HepG2 (cell line): ENCODE data around the gene ZBTB21. TPM values are rescaled to one million over a fixed set of nuclear protein-coding genes. Genes with fewer than 3 reads are reported as not detected.

Experiments used
- BHLHE40 ChIP-seq: IDR thresholded peaks from 2 replicates; pipeline ENCODE4 v1.6.1; 2011; ENCODE audit warnings: low read length, improper control_type of control experiment
- CEBPB ChIP-seq: IDR thresholded peaks from 2 replicates; pipeline ENCODE4 v1.6.1; 2011; ENCODE audit warnings: low read depth, low read length, improper control_type of control experiment, borderline replicate concordance
- CTCF ChIP-seq: sonication (generic); formaldehyde crosslinking; IDR thresholded peaks from 2 replicates; pipeline ENCODE4 v1.5.0; 2020; ENCODE audit warnings: mild to moderate bottlenecking, missing genetic modification reagents, moderate library complexity
- DDIT3 ChIP-seq: sonication (generic); formaldehyde crosslinking; IDR thresholded peaks from 2 replicates; pipeline ENCODE4 v1.4.0; 2020; ENCODE audit warnings: mild to moderate bottlenecking, missing genetic modification reagents
- EHMT2 ChIP-seq: fragments of 200-600 bp; sonication (generic); IDR thresholded peaks from 2 replicates; pipeline ENCODE4 v1.7.0; 2017; ENCODE audit warnings: antibody characterized with exemption, low read depth, low read length, borderline replicate concordance
- HNRNPL ChIP-seq: fragments of 200-400 bp; formaldehyde crosslinking; IDR thresholded peaks from 2 replicates; pipeline ENCODE4 v1.6.1; 2017; ENCODE audit warnings: mild to moderate bottlenecking, low read depth, low read length
- MTA3 ChIP-seq: sonication (generic); formaldehyde crosslinking; IDR thresholded peaks from 2 replicates; pipeline ENCODE4 v1.4.0; 2020; ENCODE audit warnings: missing genetic modification reagents
- SALL2 ChIP-seq: sonication (generic); formaldehyde crosslinking; IDR thresholded peaks from 2 replicates; pipeline ENCODE4 v1.8.1; 2023; ENCODE audit warnings: mild to moderate bottlenecking, missing genetic modification reagents, inconsistent platforms
- TAF15 ChIP-seq: fragments of 200-400 bp; formaldehyde crosslinking; IDR thresholded peaks from one replicate; pipeline ENCODE4 v1.6.1; 2018; ENCODE audit warnings: mild to moderate bottlenecking, low read depth, low read length; ENCODE audit not compliant: poor library complexity, severe bottlenecking
- THRA ChIP-seq: sonication (generic); formaldehyde crosslinking; IDR thresholded peaks from 2 replicates; pipeline ENCODE4 v1.4.0; 2020; ENCODE audit warnings: missing genetic modification reagents, borderline replicate concordance
- TMF1 ChIP-seq: sonication (generic); formaldehyde crosslinking; IDR thresholded peaks from 2 replicates; pipeline ENCODE4 v1.8.1; 2022; ENCODE audit warnings: low read depth, missing genetic modification reagents
- ZBTB8A ChIP-seq: sonication (generic); formaldehyde crosslinking; IDR thresholded peaks from 2 replicates; pipeline ENCODE4 v1.4.0; 2020; ENCODE audit warnings: mild to moderate bottlenecking, low read depth, missing genetic modification reagents, borderline replicate concordance
- ZNF225 ChIP-seq: sonication (generic); formaldehyde crosslinking; IDR thresholded peaks from 2 replicates; pipeline ENCODE4 v1.4.0; 2020; ENCODE audit warnings: mild to moderate bottlenecking, missing genetic modification reagents
- ZNF251 ChIP-seq: sonication (generic); formaldehyde crosslinking; IDR thresholded peaks from 2 replicates; pipeline ENCODE4 v1.9.0; 2021; ENCODE audit warnings: mild to moderate bottlenecking, missing genetic modification reagents
- ZNF292 ChIP-seq: sonication (generic); formaldehyde crosslinking; IDR thresholded peaks from 2 replicates; pipeline ENCODE4 v1.8.1; 2022; ENCODE audit warnings: mild to moderate bottlenecking, low read depth, missing genetic modification reagents, borderline replicate concordance
- ZSCAN31 ChIP-seq: sonication (generic); formaldehyde crosslinking; IDR thresholded peaks from 2 replicates; pipeline ENCODE4 v1.5.0; 2020; ENCODE audit warnings: low read depth, mild to moderate bottlenecking, missing genetic modification reagents
- polyA plus RNA-seq, 8 experiments: library from polyadenylated mRNA; depleted of rRNA in 3 of 8; stranded (reverse) in 7 of 8; unstranded in 1 of 8; fragments of >200 nt; fragmentation: Illumina TruSeq in 4 of 8; extraction: Trizol in 4 of 8; gene quantifications; 2 replicates each; pipeline versions ENCODE4 v1.2.1 to v1.2.3, GENCODE V29; 2011 to 2016; ENCODE audit warnings: low read depth in 4 of 8, missing spikeins in 1 of 8, mixed read lengths in 1 of 8; ENCODE audit not compliant: insufficient read depth in 1 of 8
- total RNA-seq, 5 experiments: library from RNA; depleted of rRNA; stranded (reverse); fragments of >200 nt; fragmentation: Illumina TruSeq; extraction: Trizol; gene quantifications; 2 replicates each; pipeline ENCODE4 v1.2.3, GENCODE V29; 2016; ENCODE audit warnings: low read depth in 1 of 5
- TF ChIP-seq, protein P1 (sequence below): fragments of 450-650 bp; IDR thresholded peaks from 2 replicates; pipeline ENCODE4 v1.6.1; 2017
- TF ChIP-seq, protein P2 (sequence below): sonication (generic); formaldehyde crosslinking; IDR thresholded peaks from 2 replicates; pipeline ENCODE4 v1.4.0; 2020; ENCODE audit warnings: missing genetic modification reagents, borderline replicate concordance
- TF ChIP-seq, protein P3 (sequence below): sonication (generic); formaldehyde crosslinking; conservative IDR thresholded peaks from 2 replicates; pipeline ENCODE4 v1.8.0; 2022; ENCODE audit warnings: mild to moderate bottlenecking, moderate library complexity, missing genetic modification reagents

The ZBTB21 gene
- total and polyA plus RNA-seq, 2 of the 13 experiments (the other 11 are each of a cell fraction or from before 2014, with no cell fraction given) = 4.5 to 6.1 TPM

DNA sequence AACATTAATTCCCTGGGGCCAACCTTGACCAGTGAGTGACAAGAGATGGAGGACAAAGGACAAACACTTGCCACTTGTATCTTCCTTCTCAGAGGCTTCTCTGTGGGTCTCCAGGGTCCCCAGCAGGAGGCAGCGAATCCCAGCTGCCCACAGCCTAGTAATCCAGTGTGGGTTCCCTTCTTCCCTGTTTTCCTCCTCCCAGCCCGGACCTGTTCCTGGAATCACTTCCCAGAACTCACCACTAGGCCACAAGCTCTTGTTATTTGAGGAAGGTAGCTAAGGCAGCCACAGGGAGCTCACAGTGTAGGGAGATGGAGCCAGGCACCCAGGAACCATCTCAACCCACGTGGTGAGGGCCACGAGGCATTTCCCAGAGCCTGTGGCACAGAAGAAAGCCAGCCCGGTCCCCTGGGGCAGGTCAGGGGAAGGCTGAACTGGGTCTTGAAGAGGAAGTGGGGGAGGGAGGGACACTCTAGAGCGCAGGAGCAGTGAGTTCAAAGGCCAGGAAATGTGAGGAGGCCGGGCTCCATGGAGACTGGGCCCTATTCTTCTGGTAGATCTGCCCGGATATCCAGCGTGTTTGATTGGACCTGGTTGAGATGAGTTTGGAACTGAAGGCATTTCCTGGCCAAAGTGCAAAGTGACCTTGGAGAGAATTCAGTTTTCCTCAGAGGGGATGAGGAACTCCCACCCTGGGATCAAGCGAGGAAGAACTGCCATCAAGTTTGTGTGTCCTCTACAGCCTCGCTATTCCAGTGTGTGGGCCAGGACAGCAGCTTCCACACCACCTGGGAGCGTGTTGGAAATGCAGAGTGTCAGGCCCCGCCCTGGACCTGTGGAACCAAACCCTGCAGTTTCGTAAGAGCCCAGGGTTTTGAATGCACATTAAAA, 36.1 kb downstream of the ZBTB21 start (continued):
- TF ChIP-seq EHMT2 = peak; percentile 73; the same call in 1 of the 2 replicates
- TF ChIP-seq, protein P1, sequence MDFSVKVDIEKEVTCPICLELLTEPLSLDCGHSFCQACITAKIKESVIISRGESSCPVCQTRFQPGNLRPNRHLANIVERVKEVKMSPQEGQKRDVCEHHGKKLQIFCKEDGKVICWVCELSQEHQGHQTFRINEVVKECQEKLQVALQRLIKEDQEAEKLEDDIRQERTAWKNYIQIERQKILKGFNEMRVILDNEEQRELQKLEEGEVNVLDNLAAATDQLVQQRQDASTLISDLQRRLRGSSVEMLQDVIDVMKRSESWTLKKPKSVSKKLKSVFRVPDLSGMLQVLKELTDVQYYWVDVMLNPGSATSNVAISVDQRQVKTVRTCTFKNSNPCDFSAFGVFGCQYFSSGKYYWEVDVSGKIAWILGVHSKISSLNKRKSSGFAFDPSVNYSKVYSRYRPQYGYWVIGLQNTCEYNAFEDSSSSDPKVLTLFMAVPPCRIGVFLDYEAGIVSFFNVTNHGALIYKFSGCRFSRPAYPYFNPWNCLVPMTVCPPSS = no peak
- no peak for TF ChIP-seq CEBPB
- no peak for TF ChIP-seq TAF15
- TF ChIP-seq, protein P2, sequence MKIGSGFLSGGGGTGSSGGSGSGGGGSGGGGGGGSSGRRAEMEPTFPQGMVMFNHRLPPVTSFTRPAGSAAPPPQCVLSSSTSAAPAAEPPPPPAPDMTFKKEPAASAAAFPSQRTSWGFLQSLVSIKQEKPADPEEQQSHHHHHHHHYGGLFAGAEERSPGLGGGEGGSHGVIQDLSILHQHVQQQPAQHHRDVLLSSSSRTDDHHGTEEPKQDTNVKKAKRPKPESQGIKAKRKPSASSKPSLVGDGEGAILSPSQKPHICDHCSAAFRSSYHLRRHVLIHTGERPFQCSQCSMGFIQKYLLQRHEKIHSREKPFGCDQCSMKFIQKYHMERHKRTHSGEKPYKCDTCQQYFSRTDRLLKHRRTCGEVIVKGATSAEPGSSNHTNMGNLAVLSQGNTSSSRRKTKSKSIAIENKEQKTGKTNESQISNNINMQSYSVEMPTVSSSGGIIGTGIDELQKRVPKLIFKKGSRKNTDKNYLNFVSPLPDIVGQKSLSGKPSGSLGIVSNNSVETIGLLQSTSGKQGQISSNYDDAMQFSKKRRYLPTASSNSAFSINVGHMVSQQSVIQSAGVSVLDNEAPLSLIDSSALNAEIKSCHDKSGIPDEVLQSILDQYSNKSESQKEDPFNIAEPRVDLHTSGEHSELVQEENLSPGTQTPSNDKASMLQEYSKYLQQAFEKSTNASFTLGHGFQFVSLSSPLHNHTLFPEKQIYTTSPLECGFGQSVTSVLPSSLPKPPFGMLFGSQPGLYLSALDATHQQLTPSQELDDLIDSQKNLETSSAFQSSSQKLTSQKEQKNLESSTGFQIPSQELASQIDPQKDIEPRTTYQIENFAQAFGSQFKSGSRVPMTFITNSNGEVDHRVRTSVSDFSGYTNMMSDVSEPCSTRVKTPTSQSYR (CRISPR knock-in tag) = peak; percentile 79; the same call in 1 of the 2 replicates
- TF ChIP-seq THRA (CRISPR knock-in tag) = no peak
- no peak for TF ChIP-seq ZNF225
- no peak for TF ChIP-seq ZNF292 (CRISPR knock-in tag)
- no peak for TF ChIP-seq MTA3 (CRISPR knock-in tag)
- TF ChIP-seq CTCF (CRISPR knock-in tag) = peak; percentile 26
- no peak for TF ChIP-seq ZNF251
- no peak for TF ChIP-seq SALL2 (CRISPR knock-in tag)
- TF ChIP-seq, protein P3, sequence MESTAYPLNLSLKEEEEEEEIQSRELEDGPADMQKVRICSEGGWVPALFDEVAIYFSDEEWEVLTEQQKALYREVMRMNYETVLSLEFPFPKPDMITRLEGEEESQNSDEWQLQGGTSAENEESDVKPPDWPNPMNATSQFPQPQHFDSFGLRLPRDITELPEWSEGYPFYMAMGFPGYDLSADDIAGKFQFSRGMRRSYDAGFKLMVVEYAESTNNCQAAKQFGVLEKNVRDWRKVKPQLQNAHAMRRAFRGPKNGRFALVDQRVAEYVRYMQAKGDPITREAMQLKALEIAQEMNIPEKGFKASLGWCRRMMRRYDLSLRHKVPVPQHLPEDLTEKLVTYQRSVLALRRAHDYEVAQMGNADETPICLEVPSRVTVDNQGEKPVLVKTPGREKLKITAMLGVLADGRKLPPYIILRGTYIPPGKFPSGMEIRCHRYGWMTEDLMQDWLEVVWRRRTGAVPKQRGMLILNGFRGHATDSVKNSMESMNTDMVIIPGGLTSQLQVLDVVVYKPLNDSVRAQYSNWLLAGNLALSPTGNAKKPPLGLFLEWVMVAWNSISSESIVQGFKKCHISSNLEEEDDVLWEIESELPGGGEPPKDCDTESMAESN (CRISPR knock-in tag) = no peak
- no peak for TF ChIP-seq HNRNPL
- TF ChIP-seq DDIT3 (CRISPR knock-in tag) = no peak
- no peak for TF ChIP-seq ZSCAN31 (CRISPR knock-in tag)
- no peak for TF ChIP-seq TMF1 (CRISPR knock-in tag)
- TF ChIP-seq BHLHE40 = no peak
- TF ChIP-seq ZBTB8A (CRISPR knock-in tag) = no peak
